ENCODE measurements around the gene NDUFV1.
"Not testable (repeated sequence)": the region's sequence is repeated elsewhere in the genome, so short reads cannot be mapped to it uniquely, and the experiment has no call there.

The NDUFV1 gene

DNA sequence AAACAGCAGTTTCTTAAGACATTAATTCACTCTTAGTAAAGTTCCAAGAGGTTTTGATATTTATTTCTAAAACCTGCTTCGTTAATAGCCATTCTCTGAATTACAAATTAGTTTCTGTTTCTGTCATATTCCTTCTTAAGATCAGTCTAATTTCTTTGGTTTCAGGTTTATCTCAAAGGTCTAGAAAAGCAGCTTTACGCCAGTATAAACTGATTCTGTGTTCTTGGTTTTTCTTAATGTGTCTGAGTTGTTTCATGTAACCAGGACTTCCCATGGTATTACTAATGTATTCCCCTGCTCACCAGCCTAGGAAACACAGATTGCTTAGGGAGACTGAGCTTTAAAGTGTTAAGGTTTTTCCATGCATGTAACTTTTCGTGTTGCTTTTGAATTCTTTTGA, 50.6 kb downstream of the NDUFV1 start:
- no peak for DNase-seq (ENCODE audit: low spot score)

GRCh38 chr11:67659651-67660165, 53.0 kb downstream of the NDUFV1 start:
- DNase-seq (ENCODE audit: low spot score) = not testable (repeated sequence)

GRCh38 chr11:67660752-67661151, 54.0 kb downstream of the NDUFV1 start:
- DNase-seq (ENCODE audit: low spot score) = not testable (repeated sequence)

Measured in CD4-positive, alpha-beta T cell treated with Interleukin-6 at 100 ng/mL for 8 hours (primary cell).